AG10803 (cell line): ENCODE data around the gene NUDT17.
A peak's percentile ranks its signal among the peaks of the same experiment; 100 is the strongest.

Source experiments
- DNase-seq: peaks from one replicate; pipeline ENCODE4 v3.0.0; 2010; ENCODE audit warnings: low read depth
- H3K4me3 ChIP-seq: 2 replicates; pipeline ENCODE4 v1.5.1; 2011; ENCODE audit warnings: mild to moderate bottlenecking, low read length, control low read depth
- TF ChIP-seq, protein P1 (sequence below): conservative IDR thresholded peaks from 2 replicates; pipeline ENCODE4 v1.5.1; 2011; ENCODE audit warnings: mild to moderate bottlenecking, low read length, control low read depth, inconsistent platforms

Gene NUDT17

DNA sequence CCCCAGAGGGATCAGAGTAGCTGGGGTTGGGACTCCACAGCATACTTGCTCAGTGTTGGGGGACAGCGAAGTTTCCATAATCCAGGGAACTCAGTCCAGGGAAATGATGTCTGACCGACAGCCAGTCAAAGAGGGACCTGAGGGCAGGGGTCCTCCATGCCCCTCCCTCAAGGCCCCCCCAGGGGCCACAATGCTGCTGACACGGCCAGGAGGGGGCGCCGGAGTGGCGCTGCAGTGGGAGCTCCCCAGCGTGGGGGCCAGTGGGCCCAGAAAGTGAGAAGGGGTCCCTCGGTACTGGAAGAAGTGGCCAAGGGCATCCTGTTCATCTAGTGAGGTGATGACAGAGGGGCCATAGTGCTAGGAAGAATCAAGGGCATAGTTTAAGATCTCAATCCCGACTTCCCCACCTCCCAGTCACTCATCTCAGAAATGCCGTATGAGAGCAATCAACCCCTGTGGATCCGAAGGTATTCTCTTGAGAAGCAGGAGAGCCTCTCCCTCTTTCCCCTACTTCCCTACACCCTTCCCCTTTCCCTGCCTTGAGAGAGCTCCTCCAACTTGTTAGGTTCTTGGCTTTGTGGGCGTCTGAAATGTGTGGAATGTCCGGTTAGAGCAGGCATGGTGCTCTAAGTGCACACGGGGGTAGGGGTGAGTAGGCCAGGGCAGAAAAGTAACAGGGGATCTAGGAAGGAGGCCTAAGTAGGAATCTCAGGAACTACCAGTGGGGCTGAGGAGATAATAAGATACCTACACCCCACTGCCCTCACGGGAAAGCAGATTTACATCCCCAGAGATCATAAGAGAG, 4.1 kb downstream of the NUDT17 start:
- DNase-seq, result peak; percentile 84
- TF ChIP-seq, protein P1, sequence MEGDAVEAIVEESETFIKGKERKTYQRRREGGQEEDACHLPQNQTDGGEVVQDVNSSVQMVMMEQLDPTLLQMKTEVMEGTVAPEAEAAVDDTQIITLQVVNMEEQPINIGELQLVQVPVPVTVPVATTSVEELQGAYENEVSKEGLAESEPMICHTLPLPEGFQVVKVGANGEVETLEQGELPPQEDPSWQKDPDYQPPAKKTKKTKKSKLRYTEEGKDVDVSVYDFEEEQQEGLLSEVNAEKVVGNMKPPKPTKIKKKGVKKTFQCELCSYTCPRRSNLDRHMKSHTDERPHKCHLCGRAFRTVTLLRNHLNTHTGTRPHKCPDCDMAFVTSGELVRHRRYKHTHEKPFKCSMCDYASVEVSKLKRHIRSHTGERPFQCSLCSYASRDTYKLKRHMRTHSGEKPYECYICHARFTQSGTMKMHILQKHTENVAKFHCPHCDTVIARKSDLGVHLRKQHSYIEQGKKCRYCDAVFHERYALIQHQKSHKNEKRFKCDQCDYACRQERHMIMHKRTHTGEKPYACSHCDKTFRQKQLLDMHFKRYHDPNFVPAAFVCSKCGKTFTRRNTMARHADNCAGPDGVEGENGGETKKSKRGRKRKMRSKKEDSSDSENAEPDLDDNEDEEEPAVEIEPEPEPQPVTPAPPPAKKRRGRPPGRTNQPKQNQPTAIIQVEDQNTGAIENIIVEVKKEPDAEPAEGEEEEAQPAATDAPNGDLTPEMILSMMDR, result peak; percentile 34
- no peak overlapping the region for H3K4me3 ChIP-seq

- no peak overlapping the region for H3K4me3 ChIP-seq
- TF ChIP-seq, protein P1, result peak; percentile 12; the same call in 1 of the 2 replicates
- no peak for DNase-seq
Measured at GRCh38 chr1:145855426-145855948, 10.1 kb downstream of the NUDT17 start.

GRCh38 chr1:145857170-145857569, 11.7 kb downstream of the NUDT17 start:
- TF ChIP-seq, protein P1, result no peak
- DNase-seq, result no peak
- peak overlapping the region; percentile 13 for H3K4me3 ChIP-seq

DNA sequence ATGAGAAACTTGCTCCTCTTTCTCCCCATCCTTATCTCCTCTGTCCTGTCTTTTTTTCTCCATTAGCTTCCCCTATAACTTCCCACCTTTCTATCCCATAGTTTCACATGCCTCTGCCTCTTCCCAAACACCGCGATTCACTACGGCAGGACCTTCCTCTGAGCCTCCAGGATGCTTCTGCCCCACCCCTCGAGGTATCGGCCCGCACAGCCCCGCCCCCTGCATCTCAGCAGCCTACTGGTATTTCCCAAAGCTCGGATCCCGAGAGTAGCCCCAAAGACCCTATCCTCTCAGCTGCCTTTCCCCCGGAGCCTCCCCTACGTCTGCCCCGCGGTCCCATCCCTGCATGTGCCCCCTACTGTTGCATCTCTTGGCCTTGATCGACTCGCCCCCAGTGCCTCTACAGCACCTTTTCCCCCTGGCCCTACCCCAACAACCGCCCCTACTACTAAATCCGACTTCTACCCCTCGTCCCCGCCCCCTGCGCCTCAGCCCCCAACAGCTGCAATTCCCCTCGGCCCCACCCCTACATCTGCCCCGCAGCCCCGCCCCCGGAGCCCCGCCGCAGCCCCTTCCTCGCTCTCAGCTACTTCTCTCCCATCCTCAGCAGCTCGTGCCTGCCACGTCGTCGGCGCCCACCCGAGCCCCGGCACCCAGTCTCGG, 12.9 kb downstream of the NUDT17 start:
- TF ChIP-seq, protein P1, result 0 out of 2 replicates have a peak, but pooled peaks have one; percentile 2
- peak; percentile 29 for DNase-seq
- peak overlapping the region; percentile 96 for H3K4me3 ChIP-seq

- peak within 1 kb of the TSS; percentile 96 for H3K4me3 ChIP-seq
- DNase-seq, result peak; percentile 95
- TF ChIP-seq, protein P1, result no peak
Measured at GRCh38 chr1:145858901-145859490, 13.6 kb downstream of the NUDT17 start, which contains the start of gene PIAS3. TSS of gene PIAS3 (minus strand) at chr1:145859081. CDS start at chr1:145858990, 91 bp downstream.

DNA sequence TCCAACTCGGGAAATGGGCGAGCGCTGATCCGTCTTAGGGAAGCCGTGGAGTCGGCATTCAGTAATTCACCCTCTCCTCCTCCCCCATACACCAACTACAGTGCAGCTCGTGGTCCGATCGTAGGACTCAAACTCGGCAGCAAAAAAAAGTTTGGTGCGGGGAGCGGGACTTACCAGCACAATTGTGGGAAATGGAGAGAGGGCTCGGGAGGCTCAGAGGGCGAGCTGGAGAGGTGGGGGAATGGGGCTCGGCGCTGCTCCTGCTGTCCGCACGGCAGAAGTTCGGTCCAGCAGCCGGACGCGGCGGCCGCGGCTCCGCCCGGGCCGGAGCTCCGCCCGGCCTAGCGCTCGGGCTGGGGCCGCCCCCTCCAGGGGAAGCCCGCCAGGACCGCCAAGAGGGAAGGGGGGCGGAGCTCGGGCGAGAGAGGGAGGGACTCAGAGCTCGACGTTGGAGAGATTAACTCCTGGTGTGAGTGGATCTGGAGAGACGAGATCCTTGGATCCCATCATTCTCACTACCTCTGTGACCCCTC, 14.1 kb downstream of the NUDT17 start:
- TF ChIP-seq, protein P1, result no peak
- peak overlapping the region; percentile 96 for H3K4me3 ChIP-seq
- peak; percentile 87 for DNase-seq
